ENCODE results near the gene PIANP. TPM values are rescaled to one million over a fixed set of nuclear protein-coding genes. Genes with fewer than 3 reads are reported as not detected.
"Not testable (repeated sequence)": the region's sequence is repeated elsewhere in the genome, so short reads cannot be mapped to it uniquely, and the experiment has no call there.

Gene PIANP, protein sequence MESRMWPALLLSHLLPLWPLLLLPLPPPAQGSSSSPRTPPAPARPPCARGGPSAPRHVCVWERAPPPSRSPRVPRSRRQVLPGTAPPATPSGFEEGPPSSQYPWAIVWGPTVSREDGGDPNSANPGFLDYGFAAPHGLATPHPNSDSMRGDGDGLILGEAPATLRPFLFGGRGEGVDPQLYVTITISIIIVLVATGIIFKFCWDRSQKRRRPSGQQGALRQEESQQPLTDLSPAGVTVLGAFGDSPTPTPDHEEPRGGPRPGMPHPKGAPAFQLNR
- total RNA-seq: 0.16 TPM
- long read RNA-seq: 0 reads

DNA sequence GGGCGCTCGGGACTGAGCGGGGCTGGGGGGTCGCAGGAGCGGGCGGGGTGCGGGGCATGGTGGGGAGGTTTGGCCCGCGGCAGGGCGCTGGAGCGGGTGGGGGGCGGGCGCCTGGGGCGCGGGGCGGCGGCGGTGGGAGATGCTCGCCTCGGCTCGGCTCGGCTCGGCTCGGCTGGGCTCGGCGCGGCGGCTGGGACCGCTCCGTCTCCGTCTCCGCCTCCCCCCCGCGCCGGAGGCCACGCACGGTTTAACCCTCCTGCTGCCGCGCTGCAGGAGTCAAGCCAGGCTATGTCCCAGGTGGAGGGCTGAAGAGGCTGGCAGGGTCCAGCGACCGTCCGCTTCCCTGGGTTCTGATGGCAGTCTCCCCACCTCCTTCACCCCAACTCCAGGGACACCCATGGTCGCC, at the start of gene PIANP:
PIANP (minus strand) TSS at position 170 of the 406 bp plus-strand sequence. CDS start 2,754 bp downstream, outside the sequence.
- no peak for DNase-seq (ENCODE audit: low spot score)

GRCh38 chr12:6748761-6749160, 48.1 kb upstream of the PIANP start:
- DNase-seq (ENCODE audit: low spot score): no peak

GRCh38 chr12:6747216-6747615, 46.6 kb upstream of the PIANP start:
- DNase-seq (ENCODE audit: low spot score): no peak

DNA sequence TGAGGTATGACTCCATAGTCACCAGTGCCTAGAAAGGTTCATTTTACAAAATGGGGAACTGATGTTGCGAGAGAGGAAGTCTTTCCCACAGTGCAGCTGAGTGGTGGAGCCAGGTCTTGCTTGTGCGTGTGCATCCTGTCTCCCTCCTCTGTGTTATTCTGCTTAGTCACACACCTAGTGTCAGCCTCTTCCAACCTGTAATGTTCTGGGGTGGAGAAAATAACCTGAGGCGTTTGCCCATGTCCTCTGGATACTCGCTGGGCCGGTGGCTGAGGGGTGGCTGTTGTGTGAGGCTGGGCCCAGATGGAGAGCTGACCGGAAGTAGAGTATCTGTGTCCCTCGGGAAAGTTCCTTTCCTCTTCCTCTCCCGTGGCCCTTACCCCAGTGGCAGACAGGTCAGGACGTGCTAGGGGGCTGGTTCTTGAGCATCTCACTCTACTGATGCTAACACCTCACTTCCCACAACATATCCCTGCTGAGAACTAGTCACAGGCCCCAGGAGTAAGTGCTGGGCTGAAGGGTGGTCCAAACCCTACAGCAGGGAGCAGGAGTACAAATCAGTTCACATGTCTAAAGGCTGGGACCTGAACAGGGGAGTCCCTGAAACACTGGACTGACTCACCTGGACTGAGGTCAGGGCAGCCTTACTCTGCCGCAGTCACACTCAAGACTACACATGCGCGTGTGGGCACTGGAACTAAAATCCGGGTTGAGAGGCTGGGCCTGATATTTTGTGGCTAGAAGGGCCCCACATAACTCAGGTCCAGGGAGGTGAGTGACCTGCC, 45.3 kb upstream of the PIANP start:
- no peak for DNase-seq (ENCODE audit: low spot score)

- DNase-seq (ENCODE audit: low spot score): not testable (repeated sequence)
These were observed 42.7 kb upstream of the PIANP start for GRCh38 chr12:6743300-6743699.

- DNase-seq (ENCODE audit: low spot score): no peak
These were observed 42.2 kb upstream of the PIANP start for GRCh38 chr12:6742834-6743233.

DNA sequence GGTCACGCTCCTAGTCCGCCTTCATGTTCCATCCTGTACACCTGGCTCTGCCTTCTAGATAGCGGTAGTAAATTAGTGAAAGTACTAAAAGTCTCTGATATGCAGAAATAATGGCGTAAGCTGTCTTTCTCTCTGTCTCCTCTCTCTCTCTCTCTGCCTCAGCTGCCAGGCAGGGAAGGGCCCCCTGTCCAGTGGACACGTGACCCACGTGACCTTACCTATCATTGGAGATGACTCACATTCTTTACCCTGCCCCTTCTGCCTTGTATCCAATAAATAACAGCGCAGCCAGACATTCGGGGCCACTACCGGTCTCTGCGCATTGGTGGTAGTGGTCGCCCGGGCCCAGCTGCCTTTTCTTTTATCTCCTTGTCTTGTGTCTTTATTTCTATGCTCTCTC, 41.5 kb upstream of the PIANP start:
- not testable (repeated sequence) for DNase-seq (ENCODE audit: low spot score)

DNA sequence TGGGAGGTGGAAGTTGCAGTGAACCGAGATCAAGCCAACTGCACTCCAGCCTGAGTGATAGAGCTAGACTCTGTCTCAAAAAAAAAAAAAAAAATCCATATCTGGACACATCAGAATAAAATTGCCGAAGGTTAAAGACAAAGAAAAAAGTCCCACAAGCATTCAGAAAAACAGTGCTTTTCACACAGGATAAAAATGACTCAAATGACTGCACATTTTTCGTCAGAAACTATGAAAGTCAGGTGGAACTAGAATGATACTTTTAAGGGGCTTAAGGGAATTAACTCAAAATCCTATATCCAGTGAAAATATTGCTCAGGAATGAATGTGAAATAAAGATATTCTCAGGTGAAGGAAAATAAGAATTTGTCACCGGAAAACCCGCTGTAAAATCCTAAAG, 36.1 kb upstream of the PIANP start:
- no peak for DNase-seq (ENCODE audit: low spot score)

DNA sequence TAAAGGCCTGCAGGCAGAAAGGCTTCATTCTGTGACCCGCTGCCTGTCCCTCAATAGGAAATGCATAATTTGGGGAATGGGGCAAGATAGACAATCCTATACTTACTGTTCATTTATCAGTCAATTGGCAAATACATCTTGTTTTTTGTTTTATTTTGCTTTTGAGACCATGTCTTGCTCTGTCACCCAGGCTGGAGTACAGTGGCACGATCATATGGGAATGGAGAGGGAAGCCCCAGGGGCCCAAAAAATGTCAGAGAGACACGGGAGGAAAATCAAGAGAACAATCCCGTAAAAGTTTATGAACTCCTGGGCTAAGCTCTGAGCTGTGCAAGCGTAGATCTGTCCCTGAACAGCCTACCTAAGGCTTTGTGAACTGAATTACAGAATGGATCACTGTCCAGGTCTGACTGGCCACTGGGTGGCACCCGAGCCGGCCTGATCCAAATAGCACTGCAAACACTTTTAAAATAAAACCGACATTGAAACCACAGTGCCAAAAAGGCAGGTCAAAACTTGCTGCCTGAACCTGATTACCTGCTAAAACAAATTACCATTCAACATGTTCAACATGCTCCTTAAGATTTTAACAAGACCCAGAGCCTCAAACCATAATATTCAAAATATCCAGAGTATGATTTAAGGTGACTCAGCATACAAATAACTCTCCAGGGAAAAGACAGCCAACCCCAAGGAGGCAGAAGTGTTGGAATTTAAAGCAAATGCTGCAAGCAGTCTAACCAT, 35.0 kb upstream of the PIANP start:
- DNase-seq (ENCODE audit: low spot score): no peak

DNA sequence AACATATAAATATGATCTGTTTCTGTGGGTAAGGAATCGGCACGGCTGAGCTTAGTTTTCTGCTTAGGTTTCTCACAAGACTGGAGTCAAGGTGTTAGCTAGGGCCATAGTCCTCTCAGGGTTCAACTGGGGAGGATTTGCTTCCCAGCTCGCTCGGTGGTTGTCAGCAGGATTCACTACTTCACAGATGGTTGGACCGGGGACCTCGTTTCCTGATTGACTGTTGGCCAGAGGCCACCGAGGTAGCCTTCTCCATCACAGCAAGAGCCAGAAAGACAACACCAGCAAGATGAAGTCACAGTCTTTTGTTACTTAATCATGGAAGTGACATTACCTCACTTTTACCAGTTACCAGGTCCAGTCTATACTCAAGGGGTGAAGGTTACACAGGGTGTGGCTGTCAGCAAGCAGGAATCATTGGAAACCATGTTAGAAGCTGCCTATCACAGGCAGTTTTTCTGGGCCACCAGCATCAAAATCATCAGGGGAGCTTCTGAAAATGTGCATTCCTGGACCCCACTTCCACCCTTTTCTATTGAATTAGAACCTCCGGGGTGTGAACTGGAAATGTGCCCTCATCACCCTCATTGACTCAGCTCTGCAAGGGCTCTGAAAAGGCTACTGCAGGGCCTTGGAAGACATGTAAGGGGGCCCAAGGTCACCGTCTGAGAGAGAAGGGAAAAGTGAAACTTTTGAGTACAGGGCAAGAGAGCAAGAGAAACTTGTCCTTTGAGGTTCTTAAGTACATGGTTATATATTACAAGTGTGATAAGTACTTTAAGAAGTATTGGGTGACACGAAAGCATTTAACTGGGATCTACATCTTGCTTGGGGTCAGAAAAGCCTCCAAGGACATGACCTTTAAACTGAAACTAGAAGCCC, 34.1 kb upstream of the PIANP start:
- no peak for DNase-seq (ENCODE audit: low spot score)

GRCh38 chr12:6730169-6730568, 29.6 kb upstream of the PIANP start:
- DNase-seq (ENCODE audit: low spot score): no peak

DNA sequence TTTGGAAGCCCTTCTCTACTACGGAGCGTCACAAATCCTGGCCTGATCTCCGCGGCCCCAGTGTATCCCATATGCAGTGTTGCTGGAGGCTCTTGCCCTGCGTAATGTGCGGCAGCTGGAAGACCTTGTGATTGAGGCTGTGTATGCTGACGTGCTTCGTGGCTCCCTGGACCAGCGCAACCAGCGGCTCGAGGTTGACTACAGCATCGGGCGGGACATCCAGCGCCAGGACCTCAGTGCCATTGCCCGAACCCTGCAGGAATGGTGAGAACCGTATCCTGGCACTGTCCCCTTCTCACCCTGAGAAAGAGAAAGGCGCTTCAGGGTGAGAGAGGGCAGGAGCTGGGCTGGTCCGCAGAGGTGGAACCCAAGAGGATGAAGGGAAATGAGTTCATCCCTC, 28.6 kb upstream of the PIANP start:
- DNase-seq (ENCODE audit: low spot score): no peak

DNA sequence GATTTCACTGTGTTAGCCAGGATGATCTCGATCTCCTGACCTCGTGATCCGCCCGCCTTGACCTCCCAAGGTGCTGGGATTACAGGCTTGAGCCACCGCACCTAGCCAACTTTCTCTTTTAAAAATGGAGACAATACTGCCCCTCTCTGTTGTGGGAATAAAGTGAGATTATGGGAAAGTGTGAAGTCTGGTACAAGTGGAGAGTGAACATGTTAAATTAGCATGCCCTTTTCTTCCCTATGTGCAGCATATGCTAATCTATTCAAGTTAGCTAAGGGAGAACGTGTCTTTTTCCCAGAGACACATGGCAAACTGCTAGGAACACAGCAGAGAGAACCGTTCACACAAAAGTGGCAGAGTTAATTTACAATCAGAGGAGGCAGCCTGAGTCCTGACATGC, 24.7 kb upstream of the PIANP start:
- DNase-seq (ENCODE audit: low spot score): no peak

DNA sequence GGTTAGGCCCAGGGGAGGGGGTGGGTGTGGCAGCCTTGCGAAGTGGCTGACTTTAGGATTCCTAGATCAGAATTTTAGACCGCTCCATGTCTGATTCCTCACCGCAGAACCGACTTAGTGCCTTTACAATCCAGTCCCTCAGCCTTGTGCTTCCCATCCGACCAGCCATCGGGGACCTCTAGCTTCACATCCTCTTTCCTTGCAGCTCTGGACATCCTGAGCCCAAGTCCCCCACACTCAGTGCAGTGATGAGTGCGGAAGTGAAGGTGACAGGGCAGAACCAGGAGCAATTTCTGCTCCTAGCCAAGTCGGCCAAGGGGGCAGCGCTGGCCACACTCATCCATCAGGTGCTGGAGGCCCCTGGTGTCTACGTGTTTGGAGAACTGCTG, 23.8 kb upstream of the PIANP start:
- no peak for DNase-seq (ENCODE audit: low spot score)

GRCh38 chr12:6723607-6724408, 23.2 kb upstream of the PIANP start, which contains the start of gene COPS7A:
Gene COPS7A (plus strand): TSS chr12:6724046. CDS start chr12:6724657, 611 bp downstream.
- peak; percentile 98 for DNase-seq (ENCODE audit: low spot score)

DNA sequence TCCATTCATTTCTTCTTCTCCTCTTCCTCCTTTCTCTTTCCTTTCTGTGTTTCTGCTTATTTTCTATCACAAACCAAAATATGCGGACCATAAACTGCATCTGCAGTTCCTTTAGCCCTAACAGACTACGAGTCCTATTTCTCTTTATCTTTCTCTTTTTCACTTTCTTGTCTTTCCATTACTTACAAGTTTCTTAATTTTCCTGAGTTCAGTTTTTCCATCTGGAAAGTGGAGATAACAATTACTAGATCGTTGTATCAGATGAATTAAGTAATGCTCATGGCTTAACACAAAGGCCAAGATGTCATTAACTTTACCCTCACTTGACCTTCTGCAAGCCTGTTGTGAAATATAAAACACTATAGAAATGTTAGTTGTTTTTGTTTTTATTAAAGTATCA, 22.2 kb upstream of the PIANP start:
- DNase-seq (ENCODE audit: low spot score): no peak

- no peak for DNase-seq (ENCODE audit: low spot score)
These were observed 16.3 kb upstream of the PIANP start for GRCh38 chr12:6716874-6717437.

DNA sequence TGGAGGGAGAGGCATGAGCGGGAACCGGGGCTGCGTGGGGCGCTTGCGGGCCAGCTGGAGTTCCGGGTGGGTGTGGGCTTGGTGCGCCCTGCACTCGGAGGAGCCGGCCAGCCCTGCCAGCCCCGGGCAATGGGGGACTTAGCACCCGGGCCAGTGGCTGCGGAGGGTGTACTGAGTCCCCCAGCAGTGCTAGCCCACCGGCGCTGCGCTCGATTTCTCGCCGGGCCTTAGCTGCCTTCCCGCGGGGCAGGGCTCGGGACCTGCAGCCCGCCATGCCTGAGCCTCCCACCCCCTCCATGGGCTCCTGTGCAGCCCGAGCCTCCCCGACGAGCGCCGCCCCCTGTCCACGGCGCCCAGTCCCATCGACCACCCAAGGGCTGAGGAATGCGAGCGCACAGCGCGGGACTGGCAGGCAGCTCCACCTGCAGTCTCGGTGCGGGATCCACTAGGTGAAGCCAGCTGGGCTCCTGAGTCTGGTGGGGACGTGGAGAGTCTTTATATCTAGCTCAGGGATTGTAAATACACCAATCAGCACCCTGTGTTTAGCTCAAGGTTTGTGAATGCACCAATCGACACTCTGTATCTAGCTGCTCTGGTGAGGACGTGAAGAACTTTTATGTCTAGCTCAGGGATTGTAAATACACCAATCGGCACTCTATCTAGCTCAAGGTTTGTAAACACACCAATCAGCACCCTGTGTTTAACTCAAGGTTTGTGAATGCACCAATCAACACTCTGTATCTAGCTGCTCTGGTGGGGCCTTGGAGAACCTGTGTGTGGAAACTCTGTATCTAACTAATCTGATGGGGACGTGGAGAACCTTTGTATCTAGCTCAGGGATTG, 15.6 kb upstream of the PIANP start:
- not testable (repeated sequence) for DNase-seq (ENCODE audit: low spot score)

DNA sequence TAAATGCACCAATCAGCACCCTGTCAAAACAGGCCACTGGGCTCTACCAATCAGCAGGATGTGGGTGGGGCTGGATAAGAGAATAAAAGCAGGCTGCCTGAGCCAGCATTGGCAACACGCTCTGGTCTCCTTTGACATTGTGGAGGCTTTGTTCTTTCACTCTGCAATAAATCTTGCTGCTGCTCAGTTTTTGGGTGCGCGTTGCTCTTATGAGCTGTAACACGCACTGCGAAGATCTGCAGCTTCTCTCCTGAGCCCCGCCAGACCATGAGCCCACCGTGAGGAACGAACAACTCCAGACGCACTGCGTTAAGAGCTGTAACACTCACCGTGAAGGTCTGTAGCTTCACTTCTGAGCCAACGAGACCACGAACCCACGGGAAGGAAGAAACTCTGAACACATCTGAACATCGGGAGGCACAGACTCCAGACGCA, 8.4 kb upstream of the PIANP start:
- DNase-seq (ENCODE audit: low spot score): no peak

Data from mesenteric fat pad (tissue), 1 donor.